Left ventricle myocardium superior (tissue), 1 donor: ENCODE data around the gene NDOR1. TPM values are rescaled to one million over a fixed set of nuclear protein-coding genes. Genes with fewer than 3 reads are reported as not detected.

Source experiments
- ATAC-seq: fragments of 200-7000 bp; cut with Tn5 transposase; one replicate; pipeline ENCODE4 v1.9.1; 2020; ENCODE audit warnings: mild to moderate bottlenecking, moderate library complexity
- DNase-seq: peaks from one replicate; pipeline ENCODE4 v3.0.0-alpha.2; 2020
- intact Hi-C: fragments of 100-400 bp; cut with micrococcal nuclease; formaldehyde crosslinking; loops from one replicate; pipeline ENCODE4 v1.11.0; 2022
- long read RNA-seq: library from polyadenylated mRNA; unstranded; transcript quantifications from one replicate; pipeline ENCODE4 v2.0.0, GENCODE V29; 2021
- total RNA-seq: library from RNA; stranded (reverse); fragmentation: NEBNext Ultra II Directional; extraction: Animal tissue kit (Norgen Biotek cat#: 25700); gene quantifications from one replicate; pipeline ENCODE4 v1.2.1, GENCODE V29; 2021
- donor health status: DM: no; HTN: yes; CAD: no; lungs with severe emphysema.

Gene NDOR1
- total RNA-seq = 5.7 TPM
- long read RNA-seq, partial matches to known transcripts = 4 of 9 reads
- long read RNA-seq, other reads (novel, unspliced or antisense) = 4 of 9 reads

GRCh38 chr9:137205126-137206069 lies at the start of gene NDOR1, which contains the start of gene TMEM203:
Gene NDOR1, plus strand, starts transcription at chr9:137205700. Its CDS starts 78 bp downstream, at chr9:137205778.
Gene TMEM203, minus strand, starts transcription at chr9:137205648. Its CDS starts 234 bp downstream, at chr9:137205414.
- ATAC-seq = peak; percentile 56
- peak; percentile 95 for DNase-seq
- intact Hi-C loops = no loop called here

DNA sequence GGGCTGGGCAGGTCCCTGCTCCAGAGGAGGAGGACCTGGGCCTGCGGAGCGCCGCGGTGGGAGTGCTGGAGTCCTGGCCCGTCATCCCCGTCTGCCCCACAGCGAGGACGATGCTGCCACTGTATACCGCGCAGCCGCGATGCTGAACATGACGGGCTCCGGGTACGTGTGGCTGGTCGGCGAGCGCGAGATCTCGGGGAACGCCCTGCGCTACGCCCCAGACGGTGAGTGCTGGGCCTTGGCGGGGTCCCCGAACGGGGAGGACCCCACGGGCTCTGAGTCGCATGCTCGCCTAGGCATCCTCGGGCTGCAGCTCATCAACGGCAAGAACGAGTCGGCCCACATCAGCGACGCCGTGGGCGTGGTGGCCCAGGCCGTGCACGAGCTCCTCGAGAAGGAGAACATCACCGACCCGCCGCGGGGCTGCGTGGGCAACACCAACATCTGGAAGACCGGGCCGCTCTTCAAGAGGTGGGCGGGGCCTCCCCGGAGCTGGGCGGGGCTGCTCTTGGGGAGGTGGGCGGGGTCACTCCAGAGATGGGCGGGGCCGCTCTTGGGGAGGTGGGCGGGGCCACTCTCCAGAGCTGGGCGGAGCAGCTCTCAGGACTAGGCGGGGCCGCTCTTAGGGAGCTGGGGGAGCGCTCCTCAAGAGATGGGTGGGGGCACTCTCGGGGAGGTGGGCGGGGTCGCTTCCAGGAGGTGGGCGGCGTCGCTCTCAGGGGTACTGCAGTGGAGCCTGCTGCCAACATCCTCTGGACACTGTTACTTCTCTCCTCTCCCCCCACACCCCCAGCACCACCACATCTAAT lies 48.7 kb upstream of the NDOR1 start:
- intact Hi-C loops = no loop called here
- ATAC-seq (peak; percentile 71), DNase-seq (peak; percentile 56)

GRCh38 chr9:137157618-137158415 lies 47.7 kb upstream of the NDOR1 start:
- intact Hi-C loops = no loop called here
- no peak for DNase-seq

GRCh38 chr9:137158625-137159024 lies 46.9 kb upstream of the NDOR1 start:
- DNase-seq (no peak), ATAC-seq (no peak)
- intact Hi-C loops = no loop called here

More at GRCh38 chr9:137157618-137158415, 47.7 kb upstream of the NDOR1 start:
- ATAC-seq = no peak

- DNase-seq = no peak
- no peak for ATAC-seq
- intact Hi-C loops = no loop called here
These were observed 46.1 kb upstream of the NDOR1 start for GRCh38 chr9:137159105-137160053.

DNA sequence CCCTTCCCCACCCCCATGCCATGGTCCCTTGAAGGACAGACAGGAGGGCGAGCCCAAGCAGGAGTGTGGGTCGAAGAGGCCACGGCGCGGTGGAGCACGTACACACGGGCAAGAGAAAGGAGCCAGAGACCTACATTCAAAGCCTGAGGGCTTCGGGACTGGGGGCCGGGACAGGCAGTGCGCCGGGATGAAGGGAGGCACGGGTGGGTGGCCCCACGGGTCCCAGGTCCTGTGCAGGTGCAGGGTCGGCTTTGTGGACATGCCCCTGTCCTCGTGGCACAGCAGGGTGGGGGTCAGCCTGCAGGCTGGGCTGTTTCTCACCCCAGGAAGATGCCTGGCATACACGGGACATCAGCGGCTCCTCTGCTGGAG lies 45.5 kb upstream of the NDOR1 start:
- intact Hi-C loops = no loop called here
- DNase-seq (no peak), ATAC-seq (no peak)

- ATAC-seq = no peak
- no peak for DNase-seq
- intact Hi-C loops = no loop called here
These were observed 44.6 kb upstream of the NDOR1 start for GRCh38 chr9:137160716-137161557.

DNA sequence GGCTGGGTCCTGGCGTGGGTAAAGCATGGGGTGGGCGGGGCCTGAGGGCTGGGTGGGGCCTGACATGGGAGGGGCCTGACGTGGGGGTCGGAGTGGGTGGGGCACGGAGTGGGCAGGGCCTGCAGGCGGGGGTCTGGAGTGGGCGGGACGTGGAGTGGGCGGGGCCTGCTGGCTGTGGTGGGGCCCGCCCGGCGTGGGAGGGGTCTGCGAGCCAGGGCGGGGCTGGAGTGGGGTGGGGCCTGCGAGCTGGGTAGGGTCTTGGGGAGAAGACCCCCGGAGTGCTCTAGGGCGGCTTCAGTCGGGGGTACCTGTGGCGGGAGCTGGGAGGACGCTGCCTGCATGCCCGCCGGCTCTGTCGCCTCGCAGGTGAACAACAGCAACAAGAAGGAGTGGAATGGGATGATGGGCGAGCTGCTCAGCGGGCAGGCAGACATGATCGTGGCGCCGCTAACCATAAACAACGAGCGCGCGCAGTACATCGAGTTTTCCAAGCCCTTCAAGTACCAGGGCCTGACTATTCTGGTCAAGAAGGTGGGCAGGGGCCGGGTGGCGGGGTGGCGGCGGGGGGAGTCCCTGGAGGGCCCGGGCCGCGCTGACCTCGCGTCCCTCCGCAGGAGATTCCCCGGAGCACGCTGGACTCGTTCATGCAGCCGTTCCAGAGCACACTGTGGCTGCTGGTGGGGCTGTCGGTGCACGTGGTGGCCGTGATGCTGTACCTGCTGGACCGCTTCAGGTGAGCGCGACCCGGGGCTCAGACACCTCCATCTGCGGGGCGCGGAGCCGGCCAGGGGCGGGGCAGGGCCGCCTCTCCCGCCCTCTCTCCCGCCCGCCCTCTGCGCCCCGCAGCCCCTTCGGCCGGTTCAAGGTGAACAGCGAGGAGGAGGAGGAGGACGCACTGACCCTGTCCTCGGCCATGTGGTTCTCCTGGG lies 43.7 kb upstream of the NDOR1 start:
- DNase-seq (no peak), ATAC-seq (no peak)
- intact Hi-C loops = no loop called here

DNA sequence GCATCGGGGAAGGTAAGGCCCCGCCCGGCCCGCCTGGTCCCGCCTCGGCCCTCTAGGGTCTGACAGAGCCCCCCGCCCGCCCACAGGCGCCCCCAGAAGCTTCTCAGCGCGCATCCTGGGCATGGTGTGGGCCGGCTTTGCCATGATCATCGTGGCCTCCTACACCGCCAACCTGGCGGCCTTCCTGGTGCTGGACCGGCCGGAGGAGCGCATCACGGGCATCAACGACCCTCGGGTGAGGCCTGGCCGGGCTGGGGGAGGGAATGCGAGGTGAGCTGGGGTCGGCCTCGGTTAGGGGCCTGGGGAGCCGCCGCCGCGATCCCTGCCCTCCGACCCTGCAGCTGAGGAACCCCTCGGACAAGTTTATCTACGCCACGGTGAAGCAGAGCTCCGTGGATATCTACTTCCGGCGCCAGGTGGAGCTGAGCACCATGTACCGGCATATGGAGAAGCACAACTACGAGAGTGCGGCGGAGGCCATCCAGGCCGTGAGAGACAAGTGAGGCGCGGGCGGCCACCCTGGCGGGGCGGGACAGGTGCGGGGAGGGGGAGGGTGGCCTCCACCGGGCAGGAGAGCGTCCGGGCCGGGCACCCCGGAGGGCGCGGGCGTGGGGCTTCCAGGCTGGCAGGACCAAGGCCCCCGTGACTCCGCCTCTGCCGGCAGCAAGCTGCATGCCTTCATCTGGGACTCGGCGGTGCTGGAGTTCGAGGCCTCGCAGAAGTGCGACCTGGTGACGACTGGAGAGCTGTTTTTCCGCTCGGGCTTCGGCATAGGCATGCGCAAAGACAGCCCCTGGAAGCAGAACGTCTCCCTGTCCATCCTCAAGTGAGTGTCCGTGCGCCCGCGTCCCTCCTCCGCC lies 42.8 kb upstream of the NDOR1 start:
- DNase-seq (peak; percentile 64), ATAC-seq (peak; percentile 75)
- intact Hi-C loops = no loop called here

GRCh38 chr9:137163365-137163715 lies 42.2 kb upstream of the NDOR1 start:
- DNase-seq = no peak
- intact Hi-C loops = no loop called here
- ATAC-seq = peak; percentile 21

GRCh38 chr9:137163805-137164204 lies 41.7 kb upstream of the NDOR1 start:
- DNase-seq = no peak
- intact Hi-C loops = no loop called here
- ATAC-seq = no peak

DNA sequence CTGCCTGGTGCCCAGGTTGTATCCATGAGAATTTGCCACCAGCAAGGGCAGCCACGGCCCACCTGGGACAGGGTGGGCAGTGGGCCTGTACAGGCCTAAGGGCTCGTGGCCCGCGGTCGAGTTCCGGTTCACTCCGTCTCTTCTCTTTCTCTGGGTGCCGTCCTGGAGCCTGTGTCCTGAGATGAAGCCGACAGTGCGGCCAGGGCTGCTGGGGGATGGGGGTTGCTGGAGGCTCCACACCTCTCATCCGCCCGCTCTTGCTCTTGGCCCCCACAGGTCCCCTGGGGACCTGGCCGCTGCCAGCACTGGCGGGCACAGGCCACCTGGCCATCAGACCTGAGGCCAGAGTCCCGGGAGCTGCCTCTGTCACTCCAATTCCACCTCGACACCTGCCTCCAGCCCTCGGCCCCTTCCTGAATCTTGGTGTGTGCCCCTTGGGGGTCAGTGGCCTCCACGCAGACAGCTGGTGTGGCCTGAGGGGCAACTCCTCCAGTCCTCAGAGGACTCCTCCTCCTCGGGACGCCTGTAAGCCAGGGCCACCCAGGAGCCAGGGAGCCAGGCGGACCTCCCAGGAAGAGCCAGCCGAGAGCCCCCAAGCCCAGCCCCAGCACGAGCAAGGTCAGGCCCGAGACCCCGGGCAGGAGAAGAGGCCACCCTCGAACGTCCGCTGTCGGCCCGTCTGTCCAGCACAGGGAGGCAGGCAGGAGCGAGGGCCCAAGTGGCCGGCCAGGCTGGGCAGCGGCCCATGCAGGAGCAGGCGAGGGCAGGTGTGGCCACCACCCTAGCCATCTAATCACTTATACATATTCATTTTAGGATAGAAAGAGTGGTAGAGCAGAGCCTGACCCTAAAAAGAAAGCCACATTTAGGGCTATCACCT lies 40.9 kb upstream of the NDOR1 start:
- intact Hi-C loops = no loop called here
- DNase-seq (no peak), ATAC-seq (no peak)

DNA sequence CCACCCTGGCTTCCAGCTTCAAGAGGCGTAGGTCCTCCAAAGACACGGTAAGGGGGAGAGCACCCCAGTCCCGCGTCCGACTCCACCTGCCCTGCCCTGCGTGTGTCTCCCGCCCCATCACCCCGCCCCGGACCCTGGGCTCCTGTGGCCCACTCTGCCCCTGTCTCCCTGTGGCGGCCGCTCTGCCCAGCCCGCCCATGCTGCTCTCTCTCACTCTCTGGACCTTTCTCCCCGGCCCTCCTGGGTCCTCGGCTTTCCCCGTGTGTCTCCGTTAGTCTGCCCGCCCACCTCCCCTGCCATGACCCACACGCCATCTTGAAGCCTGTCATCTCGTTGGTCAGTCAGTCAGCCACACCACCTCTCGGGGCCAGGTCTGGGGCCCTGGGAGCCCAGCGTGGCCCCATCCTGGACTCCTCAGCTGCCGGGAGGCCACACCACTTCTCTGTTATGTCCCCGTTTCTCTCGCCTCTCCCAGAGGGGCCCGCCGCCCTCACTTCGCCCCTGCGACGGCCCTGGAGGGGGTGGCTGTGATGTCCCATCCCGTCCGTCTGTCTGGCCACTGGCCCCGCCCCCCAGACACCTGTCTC lies 40.2 kb upstream of the NDOR1 start:
- ATAC-seq (no peak), DNase-seq (no peak)
- intact Hi-C loops = no loop called here
